ENCODE measurements around the gene FRMD3. TPM values are rescaled to one million over a fixed set of nuclear protein-coding genes. Genes with fewer than 3 reads are reported as not detected.
A peak's percentile ranks its signal among the peaks of the same experiment; 100 is the strongest.

The FRMD3 gene
- total RNA-seq, 2 experiments from 2014 or later = 0.27 to 1.1 TPM

GRCh38 chr9:83538890-83539238 lies 663 bp upstream of the FRMD3 start:
- Mint-ChIP-seq H3K9me3 (no peaks in the 10 kb centered on the region), H3K4me1 (ENCODE audit: low read depth) (no peaks in the 10 kb centered on the region), H3K4me3 (peak overlapping the region; percentile 31), H3K27ac (no peak overlapping the region), H3K36me3 (ENCODE audit: low read depth) (no peaks in the 10 kb centered on the region), H3K27me3 (peaks cover 25% of the 10 kb centered on the region)
- ATAC-seq (no peak), DNase-seq (no peak)
- TF ChIP-seq, protein P1, sequence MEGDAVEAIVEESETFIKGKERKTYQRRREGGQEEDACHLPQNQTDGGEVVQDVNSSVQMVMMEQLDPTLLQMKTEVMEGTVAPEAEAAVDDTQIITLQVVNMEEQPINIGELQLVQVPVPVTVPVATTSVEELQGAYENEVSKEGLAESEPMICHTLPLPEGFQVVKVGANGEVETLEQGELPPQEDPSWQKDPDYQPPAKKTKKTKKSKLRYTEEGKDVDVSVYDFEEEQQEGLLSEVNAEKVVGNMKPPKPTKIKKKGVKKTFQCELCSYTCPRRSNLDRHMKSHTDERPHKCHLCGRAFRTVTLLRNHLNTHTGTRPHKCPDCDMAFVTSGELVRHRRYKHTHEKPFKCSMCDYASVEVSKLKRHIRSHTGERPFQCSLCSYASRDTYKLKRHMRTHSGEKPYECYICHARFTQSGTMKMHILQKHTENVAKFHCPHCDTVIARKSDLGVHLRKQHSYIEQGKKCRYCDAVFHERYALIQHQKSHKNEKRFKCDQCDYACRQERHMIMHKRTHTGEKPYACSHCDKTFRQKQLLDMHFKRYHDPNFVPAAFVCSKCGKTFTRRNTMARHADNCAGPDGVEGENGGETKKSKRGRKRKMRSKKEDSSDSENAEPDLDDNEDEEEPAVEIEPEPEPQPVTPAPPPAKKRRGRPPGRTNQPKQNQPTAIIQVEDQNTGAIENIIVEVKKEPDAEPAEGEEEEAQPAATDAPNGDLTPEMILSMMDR (IDR thresholded peaks at IDR 0.05) = peak; percentile 5
- intact Hi-C loops (cut with micrococcal nuclease) = loop anchor here (10.0 kb wide), 1 partner anchor 64 kb away; no protein-coding TSS in a partner anchor
- ChIA-PET POLR2A (no interaction called here), CTCF (interaction anchor here (0.8 to 3.0 kb wide), 3 partner anchors 9 to 204 kb away, joined by 3 to 15 read pairs (median 3); no protein-coding TSS in a partner anchor)

- TF ChIP-seq, protein P1 (IDR thresholded peaks at IDR 0.05) = no peak
- no peak overlapping the region for H3K4me3 Mint-ChIP-seq
- no peaks in the 10 kb centered on the region for H3K4me1 Mint-ChIP-seq (ENCODE audit: low read depth)
- ChIA-PET CTCF (interaction anchor here (3.0 kb wide), 1 partner anchor 203 kb away, joined by 15 read pairs; no protein-coding TSS in a partner anchor), POLR2A (no interaction called here)
- intact Hi-C loops (cut with micrococcal nuclease) = loop anchor here (10.0 kb wide), 1 partner anchor 63 kb away; no protein-coding TSS in a partner anchor
- H3K27ac Mint-ChIP-seq = no peak overlapping the region
- no peaks in the 10 kb centered on the region for H3K9me3 Mint-ChIP-seq
- DNase-seq (peak; percentile 1), ATAC-seq (no peak)
- no peaks in the 10 kb centered on the region for H3K36me3 Mint-ChIP-seq (ENCODE audit: low read depth)
- peaks cover 25% of the 10 kb centered on the region for H3K27me3 Mint-ChIP-seq
Measured at GRCh38 chr9:83537331-83538171, 650 bp downstream of the FRMD3 start.

GRCh38 chr9:83536332-83536731 lies 1.9 kb downstream of the FRMD3 start:
- ChIA-PET CTCF (interaction anchor here (3.0 kb wide), 1 partner anchor 202 kb away, joined by 15 read pairs; no protein-coding TSS in a partner anchor), POLR2A (no interaction called here)
- Mint-ChIP-seq H3K27ac (no peak overlapping the region), H3K9me3 (no peaks in the 10 kb centered on the region), H3K4me3 (no peak overlapping the region), H3K36me3 (ENCODE audit: low read depth) (no peaks in the 10 kb centered on the region), H3K27me3 (peaks cover 25% of the 10 kb centered on the region), H3K4me1 (ENCODE audit: low read depth) (no peaks in the 10 kb centered on the region)
- ATAC-seq (no peak), DNase-seq (no peak)
- TF ChIP-seq, protein P1 (IDR thresholded peaks at IDR 0.05) = no peak
- intact Hi-C loops (cut with micrococcal nuclease) = loop anchor here (10.0 kb wide), 1 partner anchor 62 kb away; no protein-coding TSS in a partner anchor

- Mint-ChIP-seq H3K4me3 (no peak overlapping the region), H3K27me3 (peaks cover 25% of the 10 kb centered on the region), H3K36me3 (ENCODE audit: low read depth) (no peaks in the 10 kb centered on the region), H3K4me1 (ENCODE audit: low read depth) (no peaks in the 10 kb centered on the region), H3K9me3 (no peaks in the 10 kb centered on the region), H3K27ac (no peak overlapping the region)
- intact Hi-C loops (cut with micrococcal nuclease) = loop anchor here (10.0 kb wide), 1 partner anchor 61 kb away; no protein-coding TSS in a partner anchor
- CTCF ChIA-PET = interaction anchor here (0.9 to 1.5 kb wide), 2 partner anchors 9 to 36 kb away, joined by 3 to 8 read pairs; no protein-coding TSS in a partner anchor
- no peak for ATAC-seq
- POLR2A ChIA-PET = interaction anchor here (1.0 kb wide), 1 partner anchor 16 kb away, joined by 3 read pairs; no protein-coding TSS in a partner anchor
- DNase-seq = no peak
- TF ChIP-seq, protein P1 (IDR thresholded peaks at IDR 0.05) = no peak
Measured at GRCh38 chr9:83535736-83536135, 2.5 kb downstream of the FRMD3 start.

DNA sequence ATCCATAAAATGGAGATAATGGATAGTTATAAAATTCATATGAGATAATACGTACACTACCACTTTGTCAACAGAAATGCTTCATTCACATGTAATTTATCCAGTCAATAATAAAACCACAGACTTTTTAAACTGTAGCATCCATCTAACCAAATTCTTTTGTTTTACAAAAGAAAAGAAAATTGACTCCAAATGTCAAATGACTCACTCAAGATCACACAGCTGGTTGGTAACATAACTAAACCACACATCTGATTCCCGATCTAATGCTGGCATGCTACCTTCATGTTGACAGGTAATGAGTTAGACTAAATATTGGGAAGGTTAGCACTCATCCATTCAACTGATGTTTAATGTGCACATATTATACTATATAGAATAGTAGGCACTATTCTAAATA lies 4.9 kb downstream of the FRMD3 start:
- no peak for ATAC-seq
- H3K36me3 Mint-ChIP-seq (ENCODE audit: low read depth) = peaks cover 3% of the 10 kb centered on the region
- TF ChIP-seq, protein P1 (IDR thresholded peaks at IDR 0.05) = no peak
- no peak overlapping the region for H3K27ac Mint-ChIP-seq
- POLR2A ChIA-PET = no interaction called here
- no peak for DNase-seq
- H3K4me3 Mint-ChIP-seq = no peak overlapping the region
- H3K4me1 Mint-ChIP-seq (ENCODE audit: low read depth) = no peaks in the 10 kb centered on the region
- no peaks in the 10 kb centered on the region for H3K9me3 Mint-ChIP-seq
- CTCF ChIA-PET = interaction anchor here (0.9 to 2.6 kb wide), 3 partner anchors 8 to 199 kb away, joined by 3 to 7 read pairs (median 3); no protein-coding TSS in a partner anchor
- intact Hi-C loops (cut with micrococcal nuclease) = loop anchor here (10.0 kb wide), 1 partner anchor 58 kb away; no protein-coding TSS in a partner anchor
- H3K27me3 Mint-ChIP-seq = peaks cover 8% of the 10 kb centered on the region
